Karpas-422 (cell line): ENCODE results near the gene TEAD2. TPM values are rescaled to one million over a fixed set of nuclear protein-coding genes. Genes with fewer than 3 reads are reported as not detected.
"Not testable (repeated sequence)": the region's sequence is repeated elsewhere in the genome, so short reads cannot be mapped to it uniquely, and the experiment has no call there.

ENCODE experiments used
- DNase-seq: peaks from one replicate; pipeline ENCODE4 v3.0.0-alpha.2; 2015
- H2AFZ ChIP-seq: fragments of 200-600 bp; sonication (generic); 2 replicates; pipeline ENCODE4 v1.6.1; 2014; ENCODE audit warnings: antibody characterized with exemption, low read length, mixed read lengths
- H3K27ac ChIP-seq: fragments of 200-600 bp; sonication (generic); 2 replicates; pipeline ENCODE4 v1.5.1; 2014; ENCODE audit warnings: mild to moderate bottlenecking, low read length, moderate library complexity
- H3K27me3 ChIP-seq: fragments of 200-600 bp; sonication (generic); 2 replicates; pipeline ENCODE4 v1.6.1; 2014; ENCODE audit warnings: low read length, mixed read lengths
- H3K36me3 ChIP-seq: fragments of 200-600 bp; sonication (generic); 2 replicates; pipeline ENCODE4 v1.6.1; 2014; ENCODE audit warnings: low read length, mixed read lengths; ENCODE audit not compliant: insufficient read depth
- H3K4me1 ChIP-seq: fragments of 200-600 bp; sonication (generic); 2 replicates; pipeline ENCODE4 v1.6.1; 2014; ENCODE audit warnings: mild to moderate bottlenecking, low read length, mixed read lengths
- H3K4me2 ChIP-seq: fragments of 200-600 bp; sonication (generic); 2 replicates; pipeline ENCODE4 v1.6.1; 2014; ENCODE audit warnings: low read length, low read depth, mild to moderate bottlenecking; ENCODE audit not compliant: poor library complexity, severe bottlenecking
- H3K4me3 ChIP-seq: fragments of 200-600 bp; sonication (generic); 2 replicates; pipeline ENCODE4 v1.5.1; 2014; ENCODE audit warnings: mild to moderate bottlenecking, antibody characterized with exemption, low read length, mixed read lengths
- H3K79me2 ChIP-seq: fragments of 200-600 bp; sonication (generic); 2 replicates; pipeline ENCODE4 v1.6.1; 2014; ENCODE audit warnings: mild to moderate bottlenecking, low read length, mixed read lengths
- H3K9ac ChIP-seq: fragments of 200-600 bp; sonication (generic); 2 replicates; pipeline ENCODE4 v1.6.0; 2014; ENCODE audit warnings: low read length
- H3K9me2 ChIP-seq: fragments of 200-600 bp; sonication (generic), shearing (Covaris generic); replicated peaks from 2 replicates; pipeline ENCODE4 v1.6.0; 2014; ENCODE audit warnings: mild to moderate bottlenecking, low read length, moderate library complexity; ENCODE audit not compliant: insufficient read depth
- H3K9me3 ChIP-seq: fragments of 300-700, 200-600 bp; sonication (generic); 2 replicates; pipeline ENCODE4 v1.6.1; 2014; ENCODE audit warnings: low read length, mixed read lengths
- H4K20me1 ChIP-seq: fragments of 200-600 bp; sonication (generic); 2 replicates; pipeline ENCODE4 v1.6.1; 2014; ENCODE audit warnings: mild to moderate bottlenecking, antibody characterized with exemption, low read length, low read depth; ENCODE audit not compliant: insufficient read depth
- total RNA-seq: library from RNA; depleted of rRNA; stranded (reverse); fragments of >200 nt; shearing (Covaris generic); gene quantifications from 2 replicates; pipeline ENCODE4 v1.2.3, GENCODE V29; 2014; ENCODE audit warnings: low replicate concordance

The TEAD2 gene
- total RNA-seq, 1 experiment from 2014 or later, result 5.5 TPM

GRCh38 chr19:49309087-49309486 is 53.1 kb downstream of the TEAD2 start:
- Histone ChIP-seq H3K79me2 (peaks cover under 1% of the 10 kb centered on the region), H3K4me2 (no peak overlapping the region), H3K9ac (peak overlapping the region; percentile 11; the same call in 1 of the 2 replicates), H4K20me1 (no peaks in the 10 kb centered on the region), H3K27me3 (no peaks in the 10 kb centered on the region), H3K9me2 (no peaks in the 10 kb centered on the region), H2AFZ (no peak overlapping the region), H3K4me3 (no peak overlapping the region), H3K27ac (peak overlapping the region; percentile 36), H3K9me3 (no peaks in the 10 kb centered on the region), H3K36me3 (peaks cover 46% of the 10 kb centered on the region), H3K4me1 (peaks cover 15% of the 10 kb centered on the region)
- no peak for DNase-seq

- H3K27me3 ChIP-seq, H3K9me2 ChIP-seq, H3K4me3 ChIP-seq, H3K9ac ChIP-seq, H3K79me2 ChIP-seq, H3K27ac ChIP-seq, H4K20me1 ChIP-seq, H2AFZ ChIP-seq, H3K9me3 ChIP-seq, H3K4me2 ChIP-seq: not testable (repeated sequence)
- peaks cover 28% of the 10 kb centered on the region for H3K4me1 ChIP-seq
- peak; percentile 70 for DNase-seq
- H3K36me3 ChIP-seq, result peaks cover 50% of the 10 kb centered on the region
Measured at GRCh38 chr19:49306734-49307133, 55.5 kb downstream of the TEAD2 start.

DNA sequence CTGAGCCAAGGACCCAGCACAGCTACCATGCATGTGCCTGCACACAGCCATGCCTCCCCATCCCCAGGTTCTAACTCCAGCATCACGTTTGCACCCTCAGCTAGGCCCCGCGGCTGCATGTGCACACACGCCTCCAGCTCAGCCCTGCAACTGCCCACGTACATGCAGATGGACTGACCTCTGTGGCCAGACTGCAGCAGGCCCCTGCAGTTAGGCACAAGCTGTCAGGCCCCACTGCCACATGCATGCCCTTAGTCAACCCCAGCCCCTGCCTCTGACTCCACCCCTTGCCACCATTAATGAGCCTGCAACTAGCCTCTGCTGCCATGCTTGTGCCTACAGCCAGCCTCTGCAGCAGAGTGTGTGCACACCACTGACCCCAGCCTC is 60.4 kb downstream of the TEAD2 start:
- peaks cover 36% of the 10 kb centered on the region for H3K36me3 ChIP-seq
- H3K9me2 ChIP-seq, result no peaks in the 10 kb centered on the region
- peaks cover 22% of the 10 kb centered on the region for H3K4me1 ChIP-seq
- H3K4me3 ChIP-seq, result no peak overlapping the region
- H3K27me3 ChIP-seq, result no peaks in the 10 kb centered on the region
- H2AFZ ChIP-seq, result peak overlapping the region; percentile 11; the same call in 1 of the 2 replicates
- peak overlapping the region; percentile 38 for H3K9ac ChIP-seq
- DNase-seq, result peak; percentile 63
- peak overlapping the region; percentile 79 for H3K27ac ChIP-seq
- H3K79me2 ChIP-seq, result no peaks in the 10 kb centered on the region
- H3K9me3 ChIP-seq, result no peaks in the 10 kb centered on the region
- no peaks in the 10 kb centered on the region for H4K20me1 ChIP-seq
- peak overlapping the region; percentile 63 for H3K4me2 ChIP-seq

DNA sequence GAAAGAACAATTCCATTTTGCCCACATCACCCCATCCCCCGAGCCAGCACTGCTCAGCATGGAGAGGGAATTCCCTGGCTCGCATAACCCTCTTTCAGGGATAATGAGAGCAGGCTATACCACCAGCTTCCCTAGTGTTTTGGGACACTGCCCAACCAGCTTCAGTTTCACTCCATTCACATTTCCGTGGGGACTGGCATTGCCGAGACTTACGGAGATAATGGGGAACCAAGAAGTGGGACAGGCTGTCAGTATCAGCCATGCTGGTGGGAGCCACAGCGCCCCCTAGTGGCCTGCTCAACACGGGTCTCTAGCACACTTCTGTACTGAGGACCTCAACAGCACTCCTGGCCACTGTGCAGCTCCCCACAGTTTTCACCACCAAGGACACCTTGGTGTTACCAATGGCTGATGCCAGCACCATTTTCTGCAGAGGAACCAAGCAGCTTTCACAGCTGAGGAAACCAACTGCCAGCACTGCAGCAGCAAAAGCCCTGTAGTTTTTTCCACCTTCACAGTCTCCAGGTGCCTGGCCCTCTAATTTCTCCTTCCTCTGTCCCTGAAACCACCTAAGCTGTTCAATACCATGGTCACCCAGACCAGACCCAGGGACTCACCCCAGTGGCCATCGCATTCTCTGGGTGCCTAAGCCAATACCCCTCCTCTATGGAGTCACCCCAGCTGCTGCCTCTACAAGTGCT is 60.9 kb downstream of the TEAD2 start:
- Histone ChIP-seq H3K36me3 (peaks cover 36% of the 10 kb centered on the region), H3K27ac (peak overlapping the region; percentile 79), H3K9ac (peak overlapping the region; percentile 52), H3K4me2 (peak overlapping the region; percentile 63), H3K9me2 (no peaks in the 10 kb centered on the region), H3K79me2 (no peaks in the 10 kb centered on the region), H3K9me3 (no peaks in the 10 kb centered on the region), H3K27me3 (no peaks in the 10 kb centered on the region), H2AFZ (peak overlapping the region; percentile 69), H4K20me1 (no peaks in the 10 kb centered on the region), H3K4me3 (no peak overlapping the region; the same call in 1 of the 2 replicates), H3K4me1 (peaks cover 22% of the 10 kb centered on the region)
- DNase-seq, result peak; percentile 98

GRCh38 chr19:49298653-49299052 is 63.6 kb downstream of the TEAD2 start:
- H2AFZ ChIP-seq, H3K4me2 ChIP-seq, H3K9me3 ChIP-seq, H3K79me2 ChIP-seq, H3K9me2 ChIP-seq, DNase-seq, H3K4me3 ChIP-seq, H4K20me1 ChIP-seq, H3K27me3 ChIP-seq, H3K27ac ChIP-seq, H3K9ac ChIP-seq: not testable (repeated sequence)
- Histone ChIP-seq H3K36me3 (peaks cover 29% of the 10 kb centered on the region), H3K4me1 (peaks cover 22% of the 10 kb centered on the region)

DNA sequence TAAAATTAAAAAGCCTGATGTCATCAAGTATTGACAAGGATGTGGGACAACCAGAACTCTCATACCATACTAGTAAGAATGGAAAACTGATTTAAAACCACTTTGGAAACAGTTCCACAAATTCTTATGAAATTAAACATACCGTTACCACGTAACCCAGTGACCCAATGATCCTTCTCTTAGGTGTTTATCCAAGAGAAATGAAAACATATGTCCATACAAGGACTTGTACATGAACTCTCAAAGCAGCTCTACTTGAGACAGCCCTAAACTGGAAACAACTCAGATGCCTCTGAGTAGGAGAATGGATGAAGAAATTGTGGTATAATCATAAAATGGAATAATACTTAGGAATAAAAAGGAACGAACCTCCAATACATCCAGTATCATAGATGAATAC is 64.8 kb downstream of the TEAD2 start:
- Histone ChIP-seq H3K36me3 (peaks cover 36% of the 10 kb centered on the region), H2AFZ (no peak overlapping the region), H3K4me1 (peaks cover 15% of the 10 kb centered on the region), H3K9me2 (no peaks in the 10 kb centered on the region), H3K27me3 (no peaks in the 10 kb centered on the region), H3K4me2 (no peak overlapping the region), H3K9me3 (no peaks in the 10 kb centered on the region), H3K79me2 (no peaks in the 10 kb centered on the region), H3K4me3 (no peak overlapping the region), H3K27ac (no peak overlapping the region), H3K9ac (no peak overlapping the region), H4K20me1 (no peaks in the 10 kb centered on the region)
- DNase-seq, result no peak

- no peak overlapping the region for H3K4me3 ChIP-seq
- H3K9me3 ChIP-seq, result no peaks in the 10 kb centered on the region
- H2AFZ ChIP-seq, result no peak overlapping the region
- no peak overlapping the region for H3K4me2 ChIP-seq
- H3K27ac ChIP-seq, result no peak overlapping the region
- no peaks in the 10 kb centered on the region for H3K4me1 ChIP-seq
- DNase-seq, result no peak
- H3K27me3 ChIP-seq, result no peaks in the 10 kb centered on the region
- no peaks in the 10 kb centered on the region for H3K79me2 ChIP-seq
- H3K36me3 ChIP-seq, result peaks cover 43% of the 10 kb centered on the region
- no peak overlapping the region for H3K9ac ChIP-seq
- no peaks in the 10 kb centered on the region for H3K9me2 ChIP-seq
- H4K20me1 ChIP-seq, result no peaks in the 10 kb centered on the region
Measured at GRCh38 chr19:49295208-49295880, 66.9 kb downstream of the TEAD2 start.

DNA sequence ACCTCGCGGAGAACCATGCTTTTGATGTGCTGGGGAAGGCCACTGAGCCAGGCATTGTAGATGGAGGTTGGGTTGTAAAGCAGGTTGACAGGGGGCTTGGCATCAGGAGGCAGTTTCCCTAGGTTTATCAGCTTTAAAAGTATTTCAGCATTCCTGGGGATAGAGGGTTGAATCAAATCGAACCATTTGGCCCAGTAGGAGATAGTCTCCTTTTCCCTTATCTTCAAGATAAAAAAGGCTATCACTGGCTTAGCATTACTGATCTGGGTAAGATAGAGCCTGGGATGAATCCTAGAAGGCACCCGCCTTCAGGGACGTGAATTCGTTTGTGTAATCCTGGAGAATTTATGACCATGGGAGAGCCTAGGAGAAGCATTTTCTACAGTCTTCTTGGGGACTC is 67.8 kb downstream of the TEAD2 start:
- Histone ChIP-seq H2AFZ (no peak overlapping the region), H3K4me3 (no peak overlapping the region), H3K4me1 (peaks cover 5% of the 10 kb centered on the region), H3K79me2 (no peaks in the 10 kb centered on the region), H3K36me3 (peaks cover 48% of the 10 kb centered on the region), H3K4me2 (no peak overlapping the region), H3K9ac (no peak overlapping the region), H3K27me3 (no peaks in the 10 kb centered on the region), H3K27ac (no peak overlapping the region), H3K9me3 (no peaks in the 10 kb centered on the region), H3K9me2 (no peaks in the 10 kb centered on the region), H4K20me1 (no peaks in the 10 kb centered on the region)
- no peak for DNase-seq
